HT1080 (cell line): ENCODE measurements around the gene FAM110A. TPM values are rescaled to one million over a fixed set of nuclear protein-coding genes. Genes with fewer than 3 reads are reported as not detected.

ENCODE experiments used
- total RNA-seq: library from RNA; depleted of rRNA; stranded (reverse); fragments of >200 nt; shearing (Covaris generic); gene quantifications from 2 replicates; pipeline ENCODE4 v1.2.3, GENCODE V29; 2014; rRNA removed

Gene FAM110A
- total RNA-seq, 1 experiment from 2014 or later: 5.8 TPM

Other genes starting within 250 kb of the FAM110A start
- not detected in 2 replicates for gene TCF15, start 223.4 kb upstream of the FAM110A start, total RNA-seq
- 73.8 and 81.3 TPM in 2 replicates for gene SRXN1, start 180.5 kb upstream of the FAM110A start, total RNA-seq
- gene SCRT2, start 157.9 kb upstream of the FAM110A start, total RNA-seq: not detected in 2 replicates
- gene SLC52A3, start 65.2 kb upstream of the FAM110A start, total RNA-seq: 0.11 TPM in 1 of 2 replicates, not detected in the other
- gene ANGPT4, start 82.6 kb downstream of the FAM110A start, total RNA-seq: 0.02 TPM in 1 of 2 replicates, not detected in the other
- gene RSPO4, start 168.6 kb downstream of the FAM110A start, total RNA-seq: 0.30 and 0.32 TPM in 2 replicates